ENCODE data around the gene SH3BP1. TPM values are rescaled to one million over a fixed set of nuclear protein-coding genes. Genes with fewer than 3 reads are reported as not detected.

The SH3BP1 gene
- total and polyA plus RNA-seq, 9 of the 15 experiments (the other 6 are each of a cell fraction or from before 2014, with no cell fraction given), result 0.10 to 36.2 (median 10.4) TPM

DNA sequence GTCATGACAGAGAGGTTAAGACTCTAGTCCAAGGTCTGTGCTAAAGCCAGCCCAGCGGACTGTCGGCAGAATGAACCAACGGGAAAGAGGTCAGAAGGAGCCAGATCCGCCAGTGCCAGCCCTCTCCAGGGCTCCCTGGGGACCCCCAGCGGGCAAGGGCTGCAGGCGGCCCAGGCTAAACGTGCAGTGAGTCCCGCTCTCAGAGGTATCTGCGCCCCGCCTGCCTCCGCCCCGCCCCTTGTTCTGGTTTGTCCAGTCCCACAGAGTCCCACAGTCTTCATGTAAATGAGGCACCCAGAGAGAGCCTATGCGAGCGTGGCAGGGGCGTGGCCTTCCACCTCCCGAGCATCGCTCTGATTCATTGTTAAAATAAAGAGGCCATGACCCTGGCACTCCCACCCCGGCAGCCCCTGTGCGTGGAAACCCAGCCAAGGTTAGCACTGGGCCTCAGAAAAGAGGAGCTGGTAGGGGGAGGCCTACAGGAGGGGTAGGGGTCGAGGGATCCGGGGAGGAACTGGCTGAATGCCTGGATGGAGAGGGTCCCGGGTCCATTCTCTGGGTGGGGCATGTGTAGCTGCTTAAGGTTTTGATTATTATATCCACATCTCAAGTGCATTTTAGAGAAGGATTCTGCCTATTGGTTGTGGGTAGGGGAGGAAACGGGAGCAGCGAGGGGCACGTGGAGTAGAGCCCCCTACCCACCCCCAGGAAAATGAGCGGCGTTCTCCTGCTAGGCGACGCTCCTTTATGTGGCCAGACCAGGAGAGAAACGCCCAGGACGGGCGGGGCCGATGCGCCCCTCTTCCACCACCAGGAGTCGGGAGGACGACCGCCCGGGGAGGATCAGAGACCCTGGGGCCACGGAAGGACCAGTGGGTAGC, 57.4 kb downstream of the SH3BP1 start, which contains the start of gene TRIOBP:
Gene TRIOBP, plus strand, starts transcription at position 392 of the 881 bp plus-strand sequence. CDS start 4,318 bp downstream, outside the sequence.
- ChIA-PET POLR2A (interaction anchor here (0.6 kb wide), 1 partner anchor 12 kb away, joined by 3 read pairs; no protein-coding TSS in a partner anchor), CTCF (ENCODE audit: low intra/inter-chr PET ratio) (no interaction called here)
- ATAC-seq (peak; percentile 100), FAIRE-seq (peak; percentile 98), DNase-seq (ENCODE audit: extremely low read depth in 1 of 4, low spot score in 3 of 4) (peak; percentile 86 to 94 (median 88))
- H3K9me1 ChIP-seq (ENCODE audit: control insufficient read depth, insufficient read depth, low read length), result no peaks in the 10 kb centered on the region
- in situ Hi-C loops (cut with MboI) (no loop called here), intact Hi-C loops (cut with micrococcal nuclease) (no loop called here)
- no TSS peak for BruUV-seq (replicated peaks)
- no peaks in the 10 kb centered on the region for H3K27me3 ChIP-seq (ENCODE audit: control insufficient read depth in 2 of 2, insufficient read depth in 2 of 2, low read length in 2 of 2)
- H3K4me1 ChIP-seq (replicated peaks in 1 of 2; ENCODE audit: control insufficient read depth in 2 of 2, insufficient read depth in 2 of 2, low read length in 2 of 2), result peaks cover 2 to 16% of the 10 kb centered on the region in 2 experiments; a peak in 3 of 5 replicates
- no peak within 1 kb of the TSS for H3K27ac ChIP-seq (ENCODE audit: extremely low read depth, low read depth, low read length)
- H3K36me3 ChIP-seq (ENCODE audit: control insufficient read depth, insufficient read depth, low read length), result peaks cover 14% of the 10 kb centered on the region; the same call in 2 of the 3 replicates
- H2AFZ ChIP-seq (ENCODE audit: low read depth, low read length), result peak within 1 kb of the TSS; percentile 65
- no peaks in the 10 kb centered on the region for H4K20me1 ChIP-seq (replicated peaks; ENCODE audit: control insufficient read depth, insufficient read depth, low read length)
- H3K4me3 ChIP-seq, result no peak within 1 kb of the TSS
- H3K79me2 ChIP-seq (ENCODE audit: control insufficient read depth, insufficient read depth, low read length), result no peaks in the 10 kb centered on the region
- H3K9me3 ChIP-seq (replicated peaks; ENCODE audit: control insufficient read depth, insufficient read depth, low read depth, low read length), result no peaks in the 10 kb centered on the region
- peak within 1 kb of the TSS in 1 of 2 experiments; percentile 56; a peak in 1 of 4 replicates for H3K9ac ChIP-seq (ENCODE audit: insufficient read depth in 1 of 2, low read depth in 2 of 2, low read length in 2 of 2)
- H3K4me2 ChIP-seq (ENCODE audit: insufficient read depth, low read length), result peak within 1 kb of the TSS; percentile 67
- WGBS (ENCODE audit: insufficient coverage, low coverage, missing lambda C conversion rate), result 7% methylated on average over 23 of the region's 39 CpGs
- TF ChIP-seq HNRNPL (IDR thresholded peaks at IDR 0.05; ENCODE audit: low read depth, low read length) (no peak), MAZ (CRISPR knock-in tag; conservative IDR thresholded peaks at IDR 0.05 in 1 of 2, IDR thresholded peaks at IDR 0.05 in 1 of 2) (0 out of 4 replicates have a peak, but pooled peaks of 1 of the 2 experiments have one; percentile 28), PHF21A (IDR thresholded peaks at IDR 0.05; ENCODE audit: borderline replicate concordance, low read depth) (peak; percentile 69; the same call in 1 of the 2 replicates), PTBP1 (IDR thresholded peaks at IDR 0.05; ENCODE audit: low read depth, low read length) (no peak), KDM1A (IDR thresholded peaks at IDR 0.05) (peak; percentile 57 to 76; a peak in 3 of 4 replicates), BACH1 (tag; IDR thresholded peaks at IDR 0.05) (no peak), BHLHE40 (IDR thresholded peaks at IDR 0.05; ENCODE audit: low read length) (peak; percentile 81), SP1 (CRISPR knock-in tag; IDR thresholded peaks at IDR 0.05) (peak; percentile 50; the same call in 1 of the 2 replicates), MYC (IDR thresholded peaks at IDR 0.05; ENCODE audit: low read depth, low read length) (0 out of 2 replicates have a peak, but pooled peaks have one; percentile 10), MYC (CRISPR knock-in tag; IDR thresholded peaks at IDR 0.05; ENCODE audit: borderline replicate concordance, low read depth) (no peak), SMC3 (conservative IDR thresholded peaks at IDR 0.05; ENCODE audit: insufficient read depth, low read depth, low read length) (peak; percentile 29; the same call in 1 of the 2 replicates), POLR2AphosphoS2 (IDR thresholded peaks at IDR 0.05; ENCODE audit: low read length) (0 out of 2 replicates have a peak, but pooled peaks have one; percentile 49), RCOR1 (IDR thresholded peaks at IDR 0.05; ENCODE audit: borderline replicate concordance in 1 of 2, low read depth in 2 of 2, low read length in 2 of 2) (peak in 1 of 2 experiments; percentile 68; a peak in 2 of 4 replicates)
- TF ChIP-seq, protein P1, sequence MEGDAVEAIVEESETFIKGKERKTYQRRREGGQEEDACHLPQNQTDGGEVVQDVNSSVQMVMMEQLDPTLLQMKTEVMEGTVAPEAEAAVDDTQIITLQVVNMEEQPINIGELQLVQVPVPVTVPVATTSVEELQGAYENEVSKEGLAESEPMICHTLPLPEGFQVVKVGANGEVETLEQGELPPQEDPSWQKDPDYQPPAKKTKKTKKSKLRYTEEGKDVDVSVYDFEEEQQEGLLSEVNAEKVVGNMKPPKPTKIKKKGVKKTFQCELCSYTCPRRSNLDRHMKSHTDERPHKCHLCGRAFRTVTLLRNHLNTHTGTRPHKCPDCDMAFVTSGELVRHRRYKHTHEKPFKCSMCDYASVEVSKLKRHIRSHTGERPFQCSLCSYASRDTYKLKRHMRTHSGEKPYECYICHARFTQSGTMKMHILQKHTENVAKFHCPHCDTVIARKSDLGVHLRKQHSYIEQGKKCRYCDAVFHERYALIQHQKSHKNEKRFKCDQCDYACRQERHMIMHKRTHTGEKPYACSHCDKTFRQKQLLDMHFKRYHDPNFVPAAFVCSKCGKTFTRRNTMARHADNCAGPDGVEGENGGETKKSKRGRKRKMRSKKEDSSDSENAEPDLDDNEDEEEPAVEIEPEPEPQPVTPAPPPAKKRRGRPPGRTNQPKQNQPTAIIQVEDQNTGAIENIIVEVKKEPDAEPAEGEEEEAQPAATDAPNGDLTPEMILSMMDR (IDR thresholded peaks at IDR 0.05 in 2 of 3, conservative IDR thresholded peaks at IDR 0.05 in 1 of 3; ENCODE audit: insufficient read depth in 2 of 3, low read depth in 1 of 3, low read length in 3 of 3), result peak; percentile 56 to 65 (median 57)
- TF ChIP-seq, protein P2, sequence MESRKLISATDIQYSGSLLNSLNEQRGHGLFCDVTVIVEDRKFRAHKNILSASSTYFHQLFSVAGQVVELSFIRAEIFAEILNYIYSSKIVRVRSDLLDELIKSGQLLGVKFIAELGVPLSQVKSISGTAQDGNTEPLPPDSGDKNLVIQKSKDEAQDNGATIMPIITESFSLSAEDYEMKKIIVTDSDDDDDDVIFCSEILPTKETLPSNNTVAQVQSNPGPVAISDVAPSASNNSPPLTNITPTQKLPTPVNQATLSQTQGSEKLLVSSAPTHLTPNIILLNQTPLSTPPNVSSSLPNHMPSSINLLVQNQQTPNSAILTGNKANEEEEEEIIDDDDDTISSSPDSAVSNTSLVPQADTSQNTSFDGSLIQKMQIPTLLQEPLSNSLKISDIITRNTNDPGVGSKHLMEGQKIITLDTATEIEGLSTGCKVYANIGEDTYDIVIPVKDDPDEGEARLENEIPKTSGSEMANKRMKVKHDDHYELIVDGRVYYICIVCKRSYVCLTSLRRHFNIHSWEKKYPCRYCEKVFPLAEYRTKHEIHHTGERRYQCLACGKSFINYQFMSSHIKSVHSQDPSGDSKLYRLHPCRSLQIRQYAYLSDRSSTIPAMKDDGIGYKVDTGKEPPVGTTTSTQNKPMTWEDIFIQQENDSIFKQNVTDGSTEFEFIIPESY (CRISPR knock-in tag; IDR thresholded peaks at IDR 0.05), result peak; percentile 42; the same call in 1 of the 2 replicates
